GM18502 (cell line): Measurements from ENCODE around the gene STAT4.

ENCODE experiments used
- ATAC-seq: cut with Tn5 transposase; IDR thresholded peaks from one replicate; pipeline ENCODE4 v1.9.1; 2021; ENCODE audit warnings: mild to moderate bottlenecking; ENCODE audit not compliant: unreplicated experiment, poor library complexity

Gene STAT4

GRCh38 chr2:191149391-191149790 is 1.4 kb downstream of the STAT4 start:
- no peak for ATAC-seq

DNA sequence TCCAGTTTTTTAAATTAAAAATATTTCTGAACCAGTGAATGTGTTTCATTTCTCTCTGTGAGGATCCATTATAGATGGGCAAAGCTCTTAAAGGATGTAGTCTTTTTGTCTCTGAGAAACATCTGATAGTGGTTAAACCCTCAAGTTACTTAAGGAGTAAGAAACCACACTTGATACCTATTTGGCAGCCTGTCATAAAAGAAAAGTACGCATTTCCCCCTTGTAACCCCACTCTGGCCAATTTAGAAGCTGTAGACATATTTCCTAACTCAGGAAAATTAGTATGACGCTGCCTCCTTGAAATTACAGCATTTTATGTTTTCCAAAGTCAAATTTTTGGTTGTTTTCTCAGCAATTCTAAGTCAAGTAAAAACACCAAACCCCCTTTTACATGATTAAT is 2.0 kb downstream of the STAT4 start:
- ATAC-seq: no peak

DNA sequence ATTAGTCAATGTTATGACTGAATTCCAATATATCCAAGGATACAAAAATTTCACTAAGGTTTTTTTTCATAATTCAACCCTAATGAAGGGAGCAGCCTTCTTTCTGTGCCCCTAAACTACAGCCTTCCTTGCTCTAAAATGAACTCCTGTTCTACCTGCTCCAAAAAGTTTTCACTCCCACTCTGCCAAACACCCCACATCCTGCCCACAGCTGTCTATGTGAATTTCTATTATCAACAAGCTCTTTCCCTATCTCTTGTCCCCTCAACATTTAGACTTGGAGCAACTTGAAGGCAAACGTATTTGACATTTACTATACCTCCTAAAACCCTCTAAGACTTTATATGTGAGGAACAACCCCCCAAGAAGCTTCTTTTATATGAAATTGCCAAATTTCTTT is 2.5 kb downstream of the STAT4 start:
- no peak for ATAC-seq

DNA sequence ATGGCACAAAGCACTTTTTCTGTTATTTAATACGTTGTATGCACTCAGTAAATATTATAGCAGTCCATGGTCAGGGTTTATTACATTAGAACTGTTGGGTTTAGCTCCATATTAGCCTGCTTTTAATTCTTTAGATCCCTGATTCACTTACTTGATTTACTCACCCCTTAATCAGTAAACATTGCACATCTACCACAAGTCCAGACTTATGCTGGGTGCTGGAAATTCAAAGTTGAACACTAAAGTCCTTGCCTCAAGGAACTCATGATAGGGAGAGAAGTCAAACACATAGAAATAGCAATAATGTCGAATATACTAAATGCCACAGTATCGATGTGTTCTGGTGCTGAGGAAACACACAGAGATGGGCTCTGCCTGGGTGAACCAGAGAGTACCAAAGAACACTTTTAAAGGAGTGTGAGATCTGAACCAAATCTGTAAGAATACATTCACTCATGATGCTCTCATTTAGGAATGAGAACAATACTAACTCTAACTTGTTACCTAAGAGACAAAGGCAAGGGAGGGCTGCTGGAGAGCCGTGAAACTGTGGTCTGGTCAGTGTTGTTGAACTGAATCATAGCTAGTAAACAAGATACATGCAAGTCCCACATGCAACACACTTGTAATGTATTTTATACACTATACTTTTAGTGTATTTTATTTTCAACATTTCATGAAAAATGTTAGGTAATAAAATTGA is 4.9 kb downstream of the STAT4 start:
- no peak for ATAC-seq

DNA sequence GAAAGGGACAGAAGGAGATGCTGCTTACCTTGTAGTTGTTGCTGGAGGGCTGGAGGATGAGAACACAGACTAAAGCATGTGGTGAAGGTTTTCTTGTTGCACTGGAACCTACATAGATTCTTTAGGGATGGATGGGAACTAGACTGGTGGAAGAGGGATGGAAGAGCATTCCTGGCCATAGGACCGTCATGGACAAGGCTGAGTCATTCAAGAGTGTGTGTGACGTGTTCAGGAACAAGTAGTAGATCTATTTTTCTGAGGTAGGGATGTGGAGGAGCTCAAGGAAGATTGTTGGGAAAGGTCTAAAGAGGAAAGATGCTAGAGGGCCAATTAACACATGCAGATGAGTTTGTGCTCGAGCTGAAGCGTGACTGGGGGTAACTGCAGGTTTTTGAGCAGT is 6.6 kb downstream of the STAT4 start:
- no peak for ATAC-seq

GRCh38 chr2:191143791-191144190 is 7.0 kb downstream of the STAT4 start:
- ATAC-seq: no peak

- ATAC-seq: no peak
Observed at GRCh38 chr2:191128911-191129304, 21.9 kb downstream of the STAT4 start.

- peak; percentile 92 for ATAC-seq
Observed at GRCh38 chr2:191128172-191128910, 22.5 kb downstream of the STAT4 start.

DNA sequence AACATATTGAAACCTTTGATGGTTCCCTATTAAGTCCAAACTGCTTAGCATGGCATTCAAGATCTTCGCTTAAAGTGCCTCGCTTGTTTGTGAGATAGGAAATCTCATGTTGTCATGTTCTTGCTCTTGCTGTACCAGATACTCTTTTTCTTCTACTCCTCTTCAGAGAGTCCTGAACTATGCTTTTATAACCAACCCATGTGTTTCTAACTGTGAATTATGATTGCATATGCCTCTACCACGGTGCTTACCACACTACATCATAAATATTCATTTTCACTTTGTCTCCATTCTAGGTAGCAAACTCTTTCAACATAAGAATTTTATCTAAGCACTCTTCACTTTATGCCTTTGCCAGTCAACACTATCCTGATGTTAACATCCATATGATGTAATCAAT is 23.6 kb downstream of the STAT4 start:
- ATAC-seq: no peak

GRCh38 chr2:191126386-191127085 is 24.3 kb downstream of the STAT4 start:
- ATAC-seq: no peak

DNA sequence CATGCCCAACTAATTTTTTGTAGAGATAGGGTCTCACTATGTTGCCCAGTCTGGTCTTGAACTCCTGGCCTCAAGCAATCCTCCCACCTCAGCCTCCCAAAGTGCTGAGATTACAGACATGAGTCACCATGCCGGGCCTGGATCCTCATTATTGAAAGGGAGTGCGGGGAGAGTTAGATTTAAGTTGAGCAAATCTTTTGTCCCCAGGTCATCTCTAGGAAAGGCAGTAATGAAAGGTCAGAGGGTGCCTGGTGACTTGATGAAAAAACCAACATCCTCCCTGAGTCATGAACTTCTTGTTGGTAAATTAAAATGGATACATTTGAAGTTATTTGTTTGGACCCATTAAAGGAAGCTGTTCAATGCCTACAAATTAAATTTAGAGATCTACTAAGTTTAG is 25.1 kb downstream of the STAT4 start:
- no peak for ATAC-seq

GRCh38 chr2:191122638-191123294 is 28.0 kb downstream of the STAT4 start:
- ATAC-seq: peak; percentile 80

GRCh38 chr2:191117341-191117740 is 33.5 kb downstream of the STAT4 start:
- ATAC-seq: no peak

- ATAC-seq: peak; percentile 52
Observed at GRCh38 chr2:191115804-191116203, 35.0 kb downstream of the STAT4 start.

DNA sequence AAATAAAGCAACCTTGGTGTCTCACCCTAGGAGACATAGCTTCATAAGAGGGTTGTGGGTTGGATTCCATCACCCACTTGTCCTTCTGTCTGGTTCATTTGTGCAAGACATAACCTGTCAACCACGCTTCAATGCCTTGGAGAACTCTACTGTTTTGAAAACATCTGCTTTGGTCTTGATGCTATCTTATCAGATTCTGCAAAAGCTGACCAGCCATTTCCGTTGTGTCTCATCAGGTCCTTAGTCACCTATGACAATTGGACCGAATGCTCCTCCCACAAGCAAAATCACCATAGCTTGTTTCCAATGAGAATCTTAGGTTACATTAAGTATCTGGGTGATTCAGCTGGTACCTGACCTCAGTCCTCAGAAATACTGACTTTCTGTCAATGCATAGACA is 35.4 kb downstream of the STAT4 start:
- ATAC-seq: peak; percentile 68

DNA sequence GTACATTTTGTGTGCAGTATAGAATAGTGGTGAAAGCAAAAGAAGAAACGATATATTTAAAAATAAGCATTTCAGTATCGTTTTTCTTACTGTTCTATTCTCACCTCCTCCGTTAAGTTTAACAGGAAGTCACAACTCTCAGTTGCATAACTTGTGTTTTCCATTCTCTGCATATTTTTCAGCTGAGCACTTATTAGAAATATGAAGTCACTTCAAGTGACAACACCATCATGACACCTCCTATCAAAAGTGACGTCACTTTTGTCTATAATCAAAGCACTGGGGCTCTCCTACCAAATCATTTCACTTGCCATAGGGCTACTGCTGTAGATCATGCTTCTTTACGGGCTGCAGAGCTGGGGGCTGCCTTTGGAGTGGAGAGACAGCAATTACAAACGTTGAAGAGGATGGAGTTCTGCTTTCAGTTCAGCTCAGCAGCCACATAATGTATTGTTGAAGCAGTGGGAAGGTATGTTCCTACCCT is 36.3 kb downstream of the STAT4 start:
- peak; percentile 76 for ATAC-seq

DNA sequence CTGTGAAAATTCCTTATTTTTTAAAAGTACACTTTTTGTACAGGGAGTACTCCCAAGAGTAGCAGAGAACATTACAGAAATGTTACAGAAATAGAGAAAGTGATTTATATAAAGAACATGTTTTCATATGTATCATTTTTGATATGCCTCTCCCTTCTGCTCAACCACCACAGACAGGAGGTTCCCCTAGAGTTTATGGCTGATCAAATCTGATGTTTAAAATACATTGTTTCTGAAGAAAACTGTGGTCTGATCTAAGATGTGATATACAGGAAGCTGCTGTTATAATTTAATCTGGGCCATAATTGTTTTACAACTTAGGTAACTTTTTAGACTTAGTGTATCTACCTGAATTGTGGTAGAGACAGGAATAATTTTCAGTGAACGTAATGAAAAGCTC is 37.0 kb downstream of the STAT4 start:
- no peak for ATAC-seq

DNA sequence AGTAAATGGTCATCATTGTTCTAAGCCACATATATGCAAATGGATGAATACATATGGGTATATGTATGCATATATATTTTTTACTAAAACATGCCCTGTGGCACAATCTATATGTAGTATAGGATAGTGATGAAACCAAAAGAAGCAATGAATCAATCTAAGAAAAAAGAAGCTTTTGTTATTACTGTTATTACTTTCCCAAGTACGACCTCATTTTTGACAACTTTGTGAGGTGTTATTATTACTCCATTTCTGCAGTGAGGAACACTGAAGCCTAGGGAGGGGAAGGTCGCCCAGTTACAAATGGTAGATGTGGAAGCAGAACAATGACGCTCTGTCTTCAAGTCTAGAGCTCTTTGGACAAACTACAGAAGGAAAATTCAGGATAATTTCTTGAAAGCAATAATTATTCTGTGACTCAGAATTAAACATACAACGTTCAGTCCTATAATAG is 38.3 kb downstream of the STAT4 start:
- no peak for ATAC-seq

DNA sequence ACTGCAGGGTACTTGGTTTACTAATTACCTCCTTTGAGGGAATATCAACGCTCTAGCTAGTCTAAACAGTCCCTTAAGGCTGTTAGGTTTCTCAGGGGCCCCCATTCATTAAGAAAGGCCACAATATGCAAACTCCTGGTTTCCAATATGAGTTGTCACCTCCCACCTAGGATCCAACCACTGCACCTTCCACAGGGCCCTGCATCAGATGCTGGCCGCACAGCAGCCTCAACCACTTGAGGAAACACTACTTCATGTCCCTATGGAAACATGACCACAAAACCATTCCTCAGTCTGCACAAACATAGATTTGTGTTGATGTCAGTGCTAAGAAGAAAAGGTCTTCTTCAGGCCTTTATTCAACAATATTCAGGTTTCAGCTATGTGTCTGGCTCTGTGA is 40.9 kb downstream of the STAT4 start:
- ATAC-seq: peak; percentile 36

DNA sequence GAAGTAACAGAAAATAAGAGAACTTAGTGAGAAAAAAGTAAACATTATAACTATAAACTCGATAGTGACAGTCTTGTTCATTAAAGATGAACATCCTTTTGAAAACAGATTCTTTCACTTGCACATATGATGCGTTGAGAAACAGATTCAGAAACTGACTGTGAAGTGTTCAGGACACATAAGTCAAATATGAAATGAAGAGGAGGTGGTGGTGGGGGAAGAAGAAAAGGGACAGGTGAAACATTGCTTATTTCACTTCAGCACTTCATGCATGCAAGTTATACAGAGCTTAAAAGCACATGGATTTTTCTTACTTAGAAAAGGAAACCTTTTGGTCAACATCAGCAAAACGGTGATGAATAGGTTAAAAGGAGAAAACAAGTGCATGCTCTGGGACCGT is 42.5 kb downstream of the STAT4 start:
- ATAC-seq: no peak

DNA sequence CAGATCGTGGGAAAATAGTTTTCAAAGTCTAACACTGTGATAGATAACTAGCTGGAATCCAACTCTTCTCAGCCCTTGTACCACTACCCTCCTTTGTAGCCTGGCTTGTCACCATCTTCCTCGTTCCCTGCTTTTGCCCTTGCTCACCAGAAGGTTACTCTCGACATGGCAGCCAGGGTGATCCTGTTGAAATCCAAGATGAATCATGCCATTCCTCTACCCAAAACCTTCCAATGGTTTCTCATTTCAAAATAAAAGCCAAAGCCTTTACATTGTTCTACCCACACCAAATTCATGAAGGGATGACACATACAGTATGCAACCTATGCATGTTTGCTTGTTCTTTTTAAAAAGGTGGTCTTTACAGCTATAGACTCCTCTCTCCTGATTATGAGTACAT is 45.7 kb downstream of the STAT4 start:
- no peak for ATAC-seq
